Measurements from ENCODE around the gene C1GALT1.

DNA sequence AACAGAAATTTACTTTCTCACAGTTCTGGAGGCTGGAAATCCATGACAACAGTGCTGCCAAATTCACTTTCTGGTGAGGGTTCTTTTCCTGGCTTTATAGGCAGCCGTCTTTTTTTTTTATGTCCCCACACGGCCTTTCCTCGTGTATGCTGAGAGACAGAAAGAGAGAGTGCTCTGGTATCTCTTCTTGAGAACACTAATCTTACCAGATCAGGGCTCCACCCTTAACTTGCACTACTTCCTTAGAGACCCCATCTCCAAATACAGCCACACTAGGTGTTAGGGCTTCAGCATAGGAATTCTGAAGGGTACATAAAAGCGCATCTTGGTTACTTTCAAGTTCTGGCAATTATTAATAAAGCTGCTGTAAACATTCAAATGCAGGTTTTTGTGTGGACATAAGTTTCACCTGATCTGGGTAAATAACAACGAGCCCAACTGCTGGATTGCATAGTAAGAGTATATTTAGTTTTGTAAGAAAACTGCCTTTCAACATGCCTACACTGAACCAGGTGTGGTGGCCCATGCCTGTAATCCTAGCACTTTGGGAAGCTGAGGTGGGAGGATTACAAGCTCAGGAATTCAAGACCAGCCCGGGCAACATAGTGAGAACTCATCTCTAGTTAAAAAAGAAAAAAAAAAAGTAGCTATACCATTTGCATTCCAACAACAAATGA, 8.2 kb upstream of the C1GALT1 start:
- TF ChIP-seq SMAD4 (CRISPR knock-in tag; IDR thresholded peaks at IDR 0.05): no peak
- TF ChIP-seq CTCF (IDR thresholded peaks at IDR 0.05): no peak
- no peak for TF ChIP-seq JUN (CRISPR knock-in tag; IDR thresholded peaks at IDR 0.05)

Data from WTC11 (cell line).